ENCODE results near the gene CCSER2. TPM values are rescaled to one million over a fixed set of nuclear protein-coding genes. Genes with fewer than 3 reads are reported as not detected.

The CCSER2 gene
- polyA plus RNA-seq, 2 of the 4 experiments (the other 2 are of a cell fraction): 9.2 to 28.2 TPM

DNA sequence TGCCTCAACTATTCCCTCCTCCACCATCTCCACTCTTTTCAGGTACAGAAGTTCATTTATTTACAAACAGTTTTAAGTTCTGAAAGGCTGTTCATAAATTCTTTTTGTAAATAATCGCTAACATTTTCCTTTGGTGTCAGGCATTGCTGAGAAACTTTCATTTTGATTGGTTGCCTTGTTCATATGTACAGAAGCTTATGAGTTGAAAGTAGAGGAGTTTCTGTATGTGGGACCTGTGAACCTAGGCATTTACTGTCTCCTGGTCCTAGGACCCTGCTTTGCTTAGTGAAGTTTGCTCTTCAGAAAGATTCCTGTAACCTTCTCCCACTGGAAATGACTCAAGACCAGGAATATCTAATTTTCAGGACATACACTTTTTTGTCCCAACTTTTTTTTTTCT, 30.4 kb downstream of the CCSER2 start:
- FAIRE-seq (no peak), ATAC-seq (no peak), DNase-seq (ENCODE audit: low read depth in 1 of 2, low spot score in 1 of 2) (no peak)
- Histone ChIP-seq H3K4me1 (peaks cover 33% of the 10 kb centered on the region; the same call in 2 of the 3 replicates), H3K4me3 (no peak overlapping the region), H3K9me3 (no peaks in the 10 kb centered on the region), H3K4me2 (no peak overlapping the region), H3K27ac (no peak overlapping the region)
- 87% methylated on average over 1 of the region's 1 CpG for WGBS (ENCODE audit: missing lambda C conversion rate)
- TF ChIP-seq RNF2 (IDR thresholded peaks at IDR 0.05; ENCODE audit: borderline replicate concordance, low read depth) (no peak), MYC (IDR thresholded peaks at IDR 0.05; ENCODE audit: borderline replicate concordance, low read length) (no peak), KDM5A (IDR thresholded peaks at IDR 0.05) (no peak), HEYL (CRISPR knock-in tag; IDR thresholded peaks at IDR 0.05) (no peak), FOSB (CRISPR knock-in tag; IDR thresholded peaks at IDR 0.05) (no peak), EP300 (IDR thresholded peaks at IDR 0.05) (no peak), CHD2 (IDR thresholded peaks at IDR 0.05; ENCODE audit: low read length, partially characterized antibody) (no peak), MAZ (IDR thresholded peaks at IDR 0.05; ENCODE audit: borderline replicate concordance, low read depth, low read length) (no peak), PHF8 (IDR thresholded peaks at IDR 0.05; ENCODE audit: borderline replicate concordance, low read depth) (no peak), TP53 (CRISPR knock-in tag; IDR thresholded peaks at IDR 0.05) (no peak), ZFP36 (IDR thresholded peaks at IDR 0.05; ENCODE audit: borderline replicate concordance, partially characterized antibody) (no peak), NR3C1 (IDR thresholded peaks at IDR 0.05) (no peak)
- TF ChIP-seq, protein P1, sequence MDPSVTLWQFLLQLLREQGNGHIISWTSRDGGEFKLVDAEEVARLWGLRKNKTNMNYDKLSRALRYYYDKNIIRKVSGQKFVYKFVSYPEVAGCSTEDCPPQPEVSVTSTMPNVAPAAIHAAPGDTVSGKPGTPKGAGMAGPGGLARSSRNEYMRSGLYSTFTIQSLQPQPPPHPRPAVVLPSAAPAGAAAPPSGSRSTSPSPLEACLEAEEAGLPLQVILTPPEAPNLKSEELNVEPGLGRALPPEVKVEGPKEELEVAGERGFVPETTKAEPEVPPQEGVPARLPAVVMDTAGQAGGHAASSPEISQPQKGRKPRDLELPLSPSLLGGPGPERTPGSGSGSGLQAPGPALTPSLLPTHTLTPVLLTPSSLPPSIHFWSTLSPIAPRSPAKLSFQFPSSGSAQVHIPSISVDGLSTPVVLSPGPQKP (IDR thresholded peaks at IDR 0.05; ENCODE audit: low read depth, low read length): no peak
- TF ChIP-seq, protein P2, sequence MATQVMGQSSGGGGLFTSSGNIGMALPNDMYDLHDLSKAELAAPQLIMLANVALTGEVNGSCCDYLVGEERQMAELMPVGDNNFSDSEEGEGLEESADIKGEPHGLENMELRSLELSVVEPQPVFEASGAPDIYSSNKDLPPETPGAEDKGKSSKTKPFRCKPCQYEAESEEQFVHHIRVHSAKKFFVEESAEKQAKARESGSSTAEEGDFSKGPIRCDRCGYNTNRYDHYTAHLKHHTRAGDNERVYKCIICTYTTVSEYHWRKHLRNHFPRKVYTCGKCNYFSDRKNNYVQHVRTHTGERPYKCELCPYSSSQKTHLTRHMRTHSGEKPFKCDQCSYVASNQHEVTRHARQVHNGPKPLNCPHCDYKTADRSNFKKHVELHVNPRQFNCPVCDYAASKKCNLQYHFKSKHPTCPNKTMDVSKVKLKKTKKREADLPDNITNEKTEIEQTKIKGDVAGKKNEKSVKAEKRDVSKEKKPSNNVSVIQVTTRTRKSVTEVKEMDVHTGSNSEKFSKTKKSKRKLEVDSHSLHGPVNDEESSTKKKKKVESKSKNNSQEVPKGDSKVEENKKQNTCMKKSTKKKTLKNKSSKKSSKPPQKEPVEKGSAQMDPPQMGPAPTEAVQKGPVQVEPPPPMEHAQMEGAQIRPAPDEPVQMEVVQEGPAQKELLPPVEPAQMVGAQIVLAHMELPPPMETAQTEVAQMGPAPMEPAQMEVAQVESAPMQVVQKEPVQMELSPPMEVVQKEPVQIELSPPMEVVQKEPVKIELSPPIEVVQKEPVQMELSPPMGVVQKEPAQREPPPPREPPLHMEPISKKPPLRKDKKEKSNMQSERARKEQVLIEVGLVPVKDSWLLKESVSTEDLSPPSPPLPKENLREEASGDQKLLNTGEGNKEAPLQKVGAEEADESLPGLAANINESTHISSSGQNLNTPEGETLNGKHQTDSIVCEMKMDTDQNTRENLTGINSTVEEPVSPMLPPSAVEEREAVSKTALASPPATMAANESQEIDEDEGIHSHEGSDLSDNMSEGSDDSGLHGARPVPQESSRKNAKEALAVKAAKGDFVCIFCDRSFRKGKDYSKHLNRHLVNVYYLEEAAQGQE (IDR thresholded peaks at IDR 0.05): no peak
- TF ChIP-seq, protein P3, sequence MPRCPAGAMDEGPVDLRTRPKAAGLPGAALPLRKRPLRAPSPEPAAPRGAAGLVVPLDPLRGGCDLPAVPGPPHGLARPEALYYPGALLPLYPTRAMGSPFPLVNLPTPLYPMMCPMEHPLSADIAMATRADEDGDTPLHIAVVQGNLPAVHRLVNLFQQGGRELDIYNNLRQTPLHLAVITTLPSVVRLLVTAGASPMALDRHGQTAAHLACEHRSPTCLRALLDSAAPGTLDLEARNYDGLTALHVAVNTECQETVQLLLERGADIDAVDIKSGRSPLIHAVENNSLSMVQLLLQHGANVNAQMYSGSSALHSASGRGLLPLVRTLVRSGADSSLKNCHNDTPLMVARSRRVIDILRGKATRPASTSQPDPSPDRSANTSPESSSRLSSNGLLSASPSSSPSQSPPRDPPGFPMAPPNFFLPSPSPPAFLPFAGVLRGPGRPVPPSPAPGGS (IDR thresholded peaks at IDR 0.05): no peak
- TF ChIP-seq, protein P4, sequence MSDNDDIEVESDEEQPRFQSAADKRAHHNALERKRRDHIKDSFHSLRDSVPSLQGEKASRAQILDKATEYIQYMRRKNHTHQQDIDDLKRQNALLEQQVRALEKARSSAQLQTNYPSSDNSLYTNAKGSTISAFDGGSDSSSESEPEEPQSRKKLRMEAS (IDR thresholded peaks at IDR 0.05): no peak
- ChIA-PET POLR2A (no interaction called here), CTCF (interaction anchor here (1.0 kb wide), 1 partner anchor 173 kb away, joined by 3 read pairs; no protein-coding TSS in a partner anchor)

DNA sequence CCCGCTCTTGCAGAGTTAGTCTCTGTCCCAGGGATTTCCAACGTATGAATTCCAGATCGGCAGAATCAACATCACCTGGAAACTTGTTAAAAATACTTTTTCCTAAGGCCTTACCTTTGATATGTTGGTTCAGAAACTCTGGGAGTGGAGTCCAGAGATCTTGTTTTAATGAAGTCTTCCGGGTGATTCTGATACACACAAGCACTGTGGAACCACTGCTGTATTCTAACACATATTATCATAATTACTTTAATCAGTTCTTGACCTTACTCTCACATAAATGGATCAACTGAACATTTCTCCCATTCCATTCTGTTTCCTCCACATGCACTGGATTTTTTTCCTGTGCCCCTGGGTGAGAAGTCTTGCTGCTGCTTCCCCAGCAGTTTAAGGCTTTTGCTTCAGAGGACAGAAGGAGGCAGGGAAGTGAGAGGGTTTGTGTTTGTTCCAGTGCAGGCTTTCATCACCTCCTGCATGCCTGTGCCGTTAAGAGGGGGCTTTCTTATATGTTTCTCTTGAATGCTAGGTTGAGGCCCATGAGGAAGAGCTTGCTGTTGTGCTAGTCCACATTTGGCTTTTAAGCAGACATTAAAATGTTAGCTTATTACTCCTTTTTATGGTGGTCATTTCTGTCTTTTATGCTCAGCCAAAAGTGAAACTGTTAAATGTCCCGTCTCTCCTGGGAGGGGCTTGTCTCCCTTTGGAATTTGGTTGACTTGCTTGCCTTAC, 32.4 kb downstream of the CCSER2 start:
- peak overlapping the region; percentile 50 to 65 for H3K27ac ChIP-seq
- ChIA-PET POLR2A (interaction anchor here (0.6 kb wide), 1 partner anchor 12 kb away, joined by 3 read pairs; no protein-coding TSS in a partner anchor), CTCF (interaction anchor here (0.9 to 1.4 kb wide), 4 partner anchors 10 to 177 kb away, joined by 4 to 6 read pairs (median 5); no protein-coding TSS in a partner anchor)
- peak overlapping the region; percentile 89 for H3K4me2 ChIP-seq
- TF ChIP-seq, protein P3 (IDR thresholded peaks at IDR 0.05): no peak
- TF ChIP-seq POLR2A (IDR thresholded peaks at IDR 0.05; ENCODE audit: low read length) (no peak), JUNB (IDR thresholded peaks at IDR 0.05) (no peak), POLR2AphosphoS2 (conservative IDR thresholded peaks at IDR 0.05; ENCODE audit: low read length) (no peak), MAZ (IDR thresholded peaks at IDR 0.05; ENCODE audit: borderline replicate concordance, low read depth, low read length) (no peak), RAD21 (conservative IDR thresholded peaks at IDR 0.05 in 1 of 2, IDR thresholded peaks at IDR 0.05 in 1 of 2) (no peak), HEYL (CRISPR knock-in tag; IDR thresholded peaks at IDR 0.05) (no peak), HOXA7 (CRISPR knock-in tag; IDR thresholded peaks at IDR 0.05) (no peak), RFX5 (IDR thresholded peaks at IDR 0.05) (no peak)
- TF ChIP-seq, protein P5, sequence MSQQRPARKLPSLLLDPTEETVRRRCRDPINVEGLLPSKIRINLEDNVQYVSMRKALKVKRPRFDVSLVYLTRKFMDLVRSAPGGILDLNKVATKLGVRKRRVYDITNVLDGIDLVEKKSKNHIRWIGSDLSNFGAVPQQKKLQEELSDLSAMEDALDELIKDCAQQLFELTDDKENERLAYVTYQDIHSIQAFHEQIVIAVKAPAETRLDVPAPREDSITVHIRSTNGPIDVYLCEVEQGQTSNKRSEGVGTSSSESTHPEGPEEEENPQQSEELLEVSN (IDR thresholded peaks at IDR 0.05; ENCODE audit: borderline replicate concordance, low read depth): no peak
- no peaks in the 10 kb centered on the region for H3K9me3 ChIP-seq
- peaks cover 31% of the 10 kb centered on the region for H3K4me1 ChIP-seq
- FAIRE-seq (no peak), ATAC-seq (peak in 1 of 2 experiments; percentile 71; a peak in 3 of 6 replicates), DNase-seq (ENCODE audit: low read depth in 1 of 2, low spot score in 1 of 2) (no peak)
- H3K4me3 ChIP-seq: peak overlapping the region; percentile 35
- 41% methylated on average over 6 of the region's 6 CpGs for WGBS (ENCODE audit: missing lambda C conversion rate)

Measured in A549 (cell line).